HEK293 (cell line): ENCODE measurements around the gene CACNA1C.

Source experiments
- CTCF ChIA-PET: fragments of 350-600 bp; formaldehyde crosslinking; extraction: SDS; loops from one replicate; lab custom pipeline; 2021; ENCODE audit warnings: antibody characterized with exemption; lab: Yijun Ruan, JAX
- POLR2A ChIA-PET: fragments of 300-600 bp; formaldehyde crosslinking; extraction: SDS; loops from one replicate; lab custom pipeline; 2020; ENCODE audit warnings: antibody characterized with exemption, inconsistent platforms; lab: Yijun Ruan, JAX
- H3K27ac ChIP-seq: fragments of 200-500 bp; sonication (Bioruptor generic); 2 replicates; pipeline ENCODE4 v1.5.1; 2014; ENCODE audit warnings: low read depth, low read length, control low read depth, inconsistent platforms; ENCODE audit errors: extremely low read depth
- H3K36me3 ChIP-seq, 2 experiments: fragments of 200-500 bp in 1 of 2; sonication (Bioruptor generic) in 1 of 2; 1 replicate in 1 of 2; 2 replicates in 1 of 2; pipeline ENCODE4 v1.5.1; 2014 to 2017; ENCODE audit warnings: inconsistent platforms in 2 of 2, low read length in 2 of 2; ENCODE audit not compliant: control insufficient read depth in 2 of 2, insufficient read depth in 1 of 2
- H3K4me1 ChIP-seq: fragments of 200-500 bp; sonication (Bioruptor generic); 2 replicates; pipeline ENCODE4 v1.5.1; 2014; ENCODE audit warnings: mild to moderate bottlenecking, low read length, inconsistent platforms; ENCODE audit not compliant: control insufficient read depth, insufficient read depth
- H3K4me3 ChIP-seq: 2 replicates; pipeline ENCODE4 v1.5.1; 2011; ENCODE audit warnings: low read depth, mild to moderate bottlenecking, control low read depth, low read length, moderate library complexity
- H3K9me3 ChIP-seq: fragments of 200-500 bp; sonication (Bioruptor generic); 2 replicates; pipeline ENCODE4 v1.5.1; 2014; ENCODE audit warnings: low read depth, low read length, inconsistent platforms; ENCODE audit not compliant: control insufficient read depth, insufficient read depth
- BCL11A ChIP-seq: fragments of 450-650 bp; formaldehyde crosslinking; IDR thresholded peaks from 2 replicates; pipeline ENCODE4 v1.5.1; 2016; ENCODE audit warnings: low read depth, missing biosample characterization, missing genetic modification characterization
- EGR2 ChIP-seq: fragments of 450-650 bp; formaldehyde crosslinking; IDR thresholded peaks from 2 replicates; pipeline ENCODE4 v1.5.1; 2016; ENCODE audit warnings: low read depth, missing biosample characterization, missing genetic modification characterization
- GLI4 ChIP-seq: fragments of 450-650 bp; formaldehyde crosslinking; IDR thresholded peaks from 2 replicates; pipeline ENCODE4 v1.5.1; 2016; ENCODE audit warnings: missing biosample characterization, missing genetic modification characterization
- KLF8 ChIP-seq: fragments of 450-650 bp; formaldehyde crosslinking; IDR thresholded peaks from 2 replicates; pipeline ENCODE4 v1.5.1; 2016; ENCODE audit warnings: missing biosample characterization, missing genetic modification characterization
- OSR2 ChIP-seq: fragments of 450-650 bp; formaldehyde crosslinking; IDR thresholded peaks from 2 replicates; pipeline ENCODE4 v1.5.1; 2016; ENCODE audit warnings: missing biosample characterization, missing genetic modification characterization
- OVOL3 ChIP-seq: fragments of 450-650 bp; formaldehyde crosslinking; IDR thresholded peaks from 2 replicates; pipeline ENCODE4 v1.5.1; 2016; ENCODE audit warnings: missing biosample characterization, missing genetic modification characterization
- SCRT1 ChIP-seq: fragments of 450-650 bp; formaldehyde crosslinking; IDR thresholded peaks from 2 replicates; pipeline ENCODE4 v1.5.1; 2016; ENCODE audit warnings: missing biosample characterization, missing genetic modification characterization, borderline replicate concordance
- ZFHX2 ChIP-seq: fragments of 450-650 bp; formaldehyde crosslinking; conservative IDR thresholded peaks from 2 replicates; pipeline ENCODE4 v1.5.1; 2016; ENCODE audit warnings: missing biosample characterization, missing genetic modification characterization
- ZNF292 ChIP-seq: fragments of 450-650 bp; formaldehyde crosslinking; IDR thresholded peaks from 2 replicates; pipeline ENCODE4 v1.5.1; 2016; ENCODE audit warnings: low read depth, missing biosample characterization, missing genetic modification characterization, borderline replicate concordance
- ZNF366 ChIP-seq: fragments of 450-650 bp; formaldehyde crosslinking; conservative IDR thresholded peaks from 2 replicates; pipeline ENCODE4 v1.5.1; 2016; ENCODE audit warnings: missing biosample characterization, missing genetic modification characterization
- ZNF416 ChIP-seq: fragments of 450-650 bp; formaldehyde crosslinking; IDR thresholded peaks from 2 replicates; pipeline ENCODE4 v1.5.1; 2016; ENCODE audit warnings: missing biosample characterization, missing genetic modification characterization
- ZNF629 ChIP-seq: fragments of 450-650 bp; formaldehyde crosslinking; IDR thresholded peaks from 2 replicates; pipeline ENCODE4 v1.5.1; 2017; ENCODE audit warnings: missing biosample characterization, missing genetic modification characterization
- ZNF837 ChIP-seq: fragments of 450-650 bp; formaldehyde crosslinking; IDR thresholded peaks from 2 replicates; pipeline ENCODE4 v1.5.1; 2016; ENCODE audit warnings: missing biosample characterization, missing genetic modification characterization
- TF ChIP-seq, protein P1 (sequence below): fragments of 450-650 bp; formaldehyde crosslinking; IDR thresholded peaks from 2 replicates; pipeline ENCODE4 v1.5.1; 2016; ENCODE audit warnings: missing biosample characterization, missing genetic modification characterization
- TF ChIP-seq, protein P2 (sequence below): fragments of 450-650 bp; IDR thresholded peaks from 2 replicates; pipeline ENCODE4 v1.5.1; 2018; ENCODE audit warnings: missing biosample characterization, missing genetic modification characterization
- TF ChIP-seq, protein P3 (sequence below): fragments of 450-650 bp; formaldehyde crosslinking; IDR thresholded peaks from 2 replicates; pipeline ENCODE4 v1.5.1; 2017; ENCODE audit warnings: missing biosample characterization, missing genetic modification characterization
- TF ChIP-seq, protein P4 (sequence below): fragments of 450-650 bp; formaldehyde crosslinking; IDR thresholded peaks from 2 replicates; pipeline ENCODE4 v1.5.1; 2016; ENCODE audit warnings: missing biosample characterization, missing genetic modification characterization
- TF ChIP-seq, protein P5 (sequence below): fragments of 450-650 bp; formaldehyde crosslinking; IDR thresholded peaks from 2 replicates; pipeline ENCODE4 v1.5.1; 2016; ENCODE audit warnings: missing biosample characterization, missing genetic modification characterization

CACNA1C gene

DNA sequence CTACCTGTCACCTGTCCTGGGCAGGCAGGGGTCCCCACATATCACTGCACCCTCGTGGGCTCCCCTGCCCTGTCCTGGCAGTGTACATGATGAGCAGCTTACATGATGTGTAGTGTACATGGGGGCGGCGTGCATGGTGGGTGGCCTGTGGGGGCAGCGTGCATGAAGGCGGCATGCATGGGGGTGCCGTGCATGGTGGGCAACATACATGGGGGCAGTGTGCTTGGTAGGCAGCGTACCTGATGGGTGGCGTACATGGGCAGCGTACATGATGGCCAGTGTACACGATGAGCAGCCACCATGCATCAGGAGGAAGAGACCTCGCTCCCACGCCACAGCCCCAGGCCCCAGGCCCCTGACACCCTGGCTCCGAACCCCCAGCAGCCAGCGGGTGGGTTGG, 266.3 kb downstream of the CACNA1C start:
- H3K36me3 ChIP-seq = no peaks in the 10 kb centered on the region
- H3K27ac ChIP-seq = no peak overlapping the region
- no peaks in the 10 kb centered on the region for H3K9me3 ChIP-seq
- ChIA-PET CTCF (interaction anchor here (1.9 kb wide), 1 partner anchor 10 kb away, joined by 4 read pairs; no protein-coding TSS in a partner anchor), POLR2A (no interaction called here)
- TF ChIP-seq, protein P1, sequence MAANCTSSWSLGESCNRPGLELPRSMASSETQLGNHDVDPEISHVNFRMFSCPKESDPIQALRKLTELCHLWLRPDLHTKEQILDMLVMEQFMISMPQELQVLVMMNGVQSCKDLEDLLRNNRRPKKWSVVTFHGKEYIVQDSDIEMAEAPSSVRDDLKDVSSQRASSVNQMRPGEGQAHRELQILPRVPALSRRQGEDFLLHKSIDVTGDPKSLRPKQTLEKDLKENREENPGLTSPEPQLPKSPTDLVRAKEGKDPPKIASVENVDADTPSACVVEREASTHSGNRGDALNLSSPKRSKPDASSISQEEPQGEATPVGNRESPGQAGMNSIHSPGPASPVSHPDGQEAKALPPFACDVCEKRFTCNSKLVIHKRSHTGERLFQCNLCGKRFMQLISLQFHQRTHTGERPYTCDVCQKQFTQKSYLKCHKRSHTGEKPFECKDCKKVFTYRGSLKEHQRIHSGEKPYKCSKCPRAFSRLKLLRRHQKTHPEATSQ (tag by site-specific recombination) = no peak
- TF ChIP-seq, protein P2, sequence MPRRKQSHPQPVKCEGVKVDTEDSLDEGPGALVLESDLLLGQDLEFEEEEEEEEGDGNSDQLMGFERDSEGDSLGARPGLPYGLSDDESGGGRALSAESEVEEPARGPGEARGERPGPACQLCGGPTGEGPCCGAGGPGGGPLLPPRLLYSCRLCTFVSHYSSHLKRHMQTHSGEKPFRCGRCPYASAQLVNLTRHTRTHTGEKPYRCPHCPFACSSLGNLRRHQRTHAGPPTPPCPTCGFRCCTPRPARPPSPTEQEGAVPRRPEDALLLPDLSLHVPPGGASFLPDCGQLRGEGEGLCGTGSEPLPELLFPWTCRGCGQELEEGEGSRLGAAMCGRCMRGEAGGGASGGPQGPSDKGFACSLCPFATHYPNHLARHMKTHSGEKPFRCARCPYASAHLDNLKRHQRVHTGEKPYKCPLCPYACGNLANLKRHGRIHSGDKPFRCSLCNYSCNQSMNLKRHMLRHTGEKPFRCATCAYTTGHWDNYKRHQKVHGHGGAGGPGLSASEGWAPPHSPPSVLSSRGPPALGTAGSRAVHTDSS = no peak
- TF ChIP-seq EGR2 (0 out of 2 replicates have a peak, but pooled peaks have one; percentile 24), ZFHX2 (tag by site-specific recombination) (peak; percentile 57)
- no peaks in the 10 kb centered on the region for H3K4me1 ChIP-seq
- no peak overlapping the region for H3K4me3 ChIP-seq

DNA sequence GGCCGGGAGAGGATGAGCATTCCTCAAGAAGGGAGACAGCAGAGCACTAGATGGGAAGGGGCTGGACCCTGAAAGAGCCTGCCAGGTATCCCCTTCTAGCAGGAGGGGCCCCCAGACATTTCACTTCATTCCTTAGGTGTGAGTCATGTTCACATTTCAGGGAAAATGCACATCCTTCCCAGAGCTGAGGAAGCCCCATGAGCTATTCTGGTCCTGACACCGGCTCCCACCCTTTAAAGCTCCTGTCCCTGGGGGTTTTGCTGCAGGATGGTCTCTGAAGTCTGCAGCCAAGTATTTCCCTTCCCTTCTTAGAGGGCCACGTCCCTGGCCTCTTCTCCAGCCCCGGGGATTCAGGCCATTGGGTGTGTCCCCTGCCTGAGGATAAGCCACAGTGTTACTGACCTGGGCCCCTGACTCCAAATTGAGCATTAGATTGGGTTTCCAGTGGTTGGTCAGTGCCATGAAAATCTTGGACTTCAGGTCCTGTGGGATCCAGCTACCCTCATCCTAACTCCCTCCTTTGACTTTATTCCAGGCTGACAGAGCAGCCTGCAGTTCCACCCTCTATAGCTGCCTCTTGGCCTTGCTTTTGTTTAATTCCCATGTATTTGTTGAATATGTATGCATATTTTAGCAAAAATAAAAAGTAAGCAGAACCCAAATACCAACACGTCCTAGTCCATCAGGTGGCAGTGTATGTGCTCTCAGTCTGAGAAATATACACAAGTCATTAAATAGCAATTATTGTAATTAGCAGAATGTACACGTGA, 267.1 kb downstream of the CACNA1C start:
- ChIA-PET CTCF (interaction anchor here (0.5 to 1.9 kb wide), 2 partner anchors 11 to 32 kb away, joined by 3 to 4 read pairs; no protein-coding TSS in a partner anchor), POLR2A (no interaction called here)

DNA sequence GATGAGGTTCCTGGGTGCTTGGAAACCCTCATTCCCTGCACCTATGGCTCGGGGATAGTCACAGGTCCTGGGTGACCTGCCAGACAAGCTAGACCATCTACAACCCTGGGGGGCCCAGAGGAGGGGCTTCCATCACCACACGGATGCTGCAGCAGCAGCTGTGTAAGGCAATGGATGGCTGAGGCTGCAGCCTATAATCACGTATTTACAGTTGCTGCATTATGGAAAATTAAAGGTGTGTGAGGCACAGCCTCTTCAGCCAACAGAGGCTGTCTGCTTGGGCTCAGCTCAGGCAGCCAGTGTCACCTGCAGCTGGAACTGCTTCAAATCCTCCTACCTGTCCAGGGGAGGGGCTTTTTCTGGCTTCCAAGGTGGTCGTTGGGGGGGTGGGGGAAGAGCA, 268.1 kb downstream of the CACNA1C start:
- ChIA-PET POLR2A (no interaction called here), CTCF (interaction anchor here (0.5 to 0.7 kb wide), 2 partner anchors 30 to 33 kb away, joined by 3 to 5 read pairs; no protein-coding TSS in a partner anchor)
- Histone ChIP-seq H3K27ac (no peak overlapping the region), H3K4me3 (no peak overlapping the region), H3K36me3 (no peaks in the 10 kb centered on the region), H3K4me1 (no peaks in the 10 kb centered on the region), H3K9me3 (no peaks in the 10 kb centered on the region)
- TF ChIP-seq, protein P3, sequence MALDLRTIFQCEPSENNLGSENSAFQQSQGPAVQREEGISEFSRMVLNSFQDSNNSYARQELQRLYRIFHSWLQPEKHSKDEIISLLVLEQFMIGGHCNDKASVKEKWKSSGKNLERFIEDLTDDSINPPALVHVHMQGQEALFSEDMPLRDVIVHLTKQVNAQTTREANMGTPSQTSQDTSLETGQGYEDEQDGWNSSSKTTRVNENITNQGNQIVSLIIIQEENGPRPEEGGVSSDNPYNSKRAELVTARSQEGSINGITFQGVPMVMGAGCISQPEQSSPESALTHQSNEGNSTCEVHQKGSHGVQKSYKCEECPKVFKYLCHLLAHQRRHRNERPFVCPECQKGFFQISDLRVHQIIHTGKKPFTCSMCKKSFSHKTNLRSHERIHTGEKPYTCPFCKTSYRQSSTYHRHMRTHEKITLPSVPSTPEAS (tag by site-specific recombination) = no peak
- TF ChIP-seq ZNF416 (tag by site-specific recombination) (no peak), ZNF292 (tag by site-specific recombination) (no peak), KLF8 (tag by site-specific recombination) (no peak), ZNF837 (tag by site-specific recombination) (no peak), SCRT1 (tag by site-specific recombination) (no peak), OVOL3 (tag by site-specific recombination) (no peak), BCL11A (tag by site-specific recombination) (no peak), OSR2 (tag by site-specific recombination) (no peak), GLI4 (tag by site-specific recombination) (no peak)
- TF ChIP-seq, protein P4, sequence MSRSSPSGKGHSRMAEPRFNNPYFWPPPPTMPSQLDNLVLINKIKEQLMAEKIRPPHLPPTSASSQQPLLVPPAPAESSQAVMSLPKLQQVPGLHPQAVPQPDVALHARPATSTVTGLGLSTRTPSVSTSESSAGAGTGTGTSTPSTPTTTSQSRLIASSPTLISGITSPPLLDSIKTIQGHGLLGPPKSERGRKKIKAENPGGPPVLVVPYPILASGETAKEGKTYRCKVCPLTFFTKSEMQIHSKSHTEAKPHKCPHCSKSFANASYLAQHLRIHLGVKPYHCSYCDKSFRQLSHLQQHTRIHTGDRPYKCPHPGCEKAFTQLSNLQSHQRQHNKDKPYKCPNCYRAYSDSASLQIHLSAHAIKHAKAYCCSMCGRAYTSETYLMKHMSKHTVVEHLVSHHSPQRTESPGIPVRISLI (tag by site-specific recombination) = no peak
- TF ChIP-seq, protein P5, sequence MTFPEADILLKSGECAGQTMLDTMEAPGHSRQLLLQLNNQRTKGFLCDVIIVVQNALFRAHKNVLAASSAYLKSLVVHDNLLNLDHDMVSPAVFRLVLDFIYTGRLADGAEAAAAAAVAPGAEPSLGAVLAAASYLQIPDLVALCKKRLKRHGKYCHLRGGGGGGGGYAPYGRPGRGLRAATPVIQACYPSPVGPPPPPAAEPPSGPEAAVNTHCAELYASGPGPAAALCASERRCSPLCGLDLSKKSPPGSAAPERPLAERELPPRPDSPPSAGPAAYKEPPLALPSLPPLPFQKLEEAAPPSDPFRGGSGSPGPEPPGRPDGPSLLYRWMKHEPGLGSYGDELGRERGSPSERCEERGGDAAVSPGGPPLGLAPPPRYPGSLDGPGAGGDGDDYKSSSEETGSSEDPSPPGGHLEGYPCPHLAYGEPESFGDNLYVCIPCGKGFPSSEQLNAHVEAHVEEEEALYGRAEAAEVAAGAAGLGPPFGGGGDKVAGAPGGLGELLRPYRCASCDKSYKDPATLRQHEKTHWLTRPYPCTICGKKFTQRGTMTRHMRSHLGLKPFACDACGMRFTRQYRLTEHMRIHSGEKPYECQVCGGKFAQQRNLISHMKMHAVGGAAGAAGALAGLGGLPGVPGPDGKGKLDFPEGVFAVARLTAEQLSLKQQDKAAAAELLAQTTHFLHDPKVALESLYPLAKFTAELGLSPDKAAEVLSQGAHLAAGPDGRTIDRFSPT (tag by site-specific recombination) = no peak

More for the DNA sequence above, 267.1 kb downstream of the CACNA1C start:
- Histone ChIP-seq H3K9me3 (no peaks in the 10 kb centered on the region), H3K4me3 (no peak overlapping the region), H3K4me1 (no peaks in the 10 kb centered on the region), H3K27ac (no peak overlapping the region), H3K36me3 (no peaks in the 10 kb centered on the region)
- no peak for TF ChIP-seq ZNF366
- no peak for TF ChIP-seq ZNF629 (tag by site-specific recombination)
- TF ChIP-seq ZFHX2 (tag by site-specific recombination) = no peak
